Activated CD4-positive, alpha-beta T cell treated with anti-CD3 and anti-CD28 coated beads for 4 hours (primary cell): ENCODE results near the gene RTP5.

ENCODE experiments used
- DNase-seq, 2 donors: peaks; one replicate each; pipeline ENCODE4 v3.0.0-alpha.2; 2020

The RTP5 gene

DNA sequence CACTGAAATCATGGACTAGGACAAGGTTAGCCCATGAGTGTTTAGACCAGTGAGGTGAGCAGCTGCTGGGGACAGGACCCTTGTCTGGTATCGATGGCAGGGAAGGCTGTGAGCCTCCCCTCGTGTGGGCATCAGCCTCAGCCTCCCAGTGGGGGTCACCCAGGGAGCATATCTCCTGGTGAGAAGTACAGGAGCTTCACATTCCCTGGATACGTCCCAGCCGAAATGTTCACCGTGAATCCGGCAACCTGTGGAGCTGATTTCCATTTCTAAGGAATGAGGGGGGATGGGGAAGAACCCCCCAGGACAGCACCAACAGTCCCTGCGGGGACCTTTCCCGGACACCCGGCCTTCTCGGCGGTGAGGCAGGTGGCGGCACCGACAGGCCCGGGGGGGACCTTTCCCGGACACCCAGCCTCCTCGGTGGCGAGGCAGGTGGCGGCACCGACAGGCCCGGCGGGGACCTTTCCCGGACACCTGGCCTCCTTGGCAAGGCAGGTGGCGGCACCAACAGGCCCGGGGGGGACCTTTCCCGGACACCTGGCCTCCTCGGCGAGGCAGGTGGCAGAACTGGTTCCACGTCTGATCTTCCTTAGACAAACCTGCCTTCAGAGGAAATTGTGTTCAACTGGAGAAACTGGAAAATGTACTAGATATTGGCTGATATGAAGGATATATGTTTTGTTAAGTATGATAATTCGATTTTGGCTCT is 21.2 kb downstream of the RTP5 start:
- DNase-seq, result no peak

DNA sequence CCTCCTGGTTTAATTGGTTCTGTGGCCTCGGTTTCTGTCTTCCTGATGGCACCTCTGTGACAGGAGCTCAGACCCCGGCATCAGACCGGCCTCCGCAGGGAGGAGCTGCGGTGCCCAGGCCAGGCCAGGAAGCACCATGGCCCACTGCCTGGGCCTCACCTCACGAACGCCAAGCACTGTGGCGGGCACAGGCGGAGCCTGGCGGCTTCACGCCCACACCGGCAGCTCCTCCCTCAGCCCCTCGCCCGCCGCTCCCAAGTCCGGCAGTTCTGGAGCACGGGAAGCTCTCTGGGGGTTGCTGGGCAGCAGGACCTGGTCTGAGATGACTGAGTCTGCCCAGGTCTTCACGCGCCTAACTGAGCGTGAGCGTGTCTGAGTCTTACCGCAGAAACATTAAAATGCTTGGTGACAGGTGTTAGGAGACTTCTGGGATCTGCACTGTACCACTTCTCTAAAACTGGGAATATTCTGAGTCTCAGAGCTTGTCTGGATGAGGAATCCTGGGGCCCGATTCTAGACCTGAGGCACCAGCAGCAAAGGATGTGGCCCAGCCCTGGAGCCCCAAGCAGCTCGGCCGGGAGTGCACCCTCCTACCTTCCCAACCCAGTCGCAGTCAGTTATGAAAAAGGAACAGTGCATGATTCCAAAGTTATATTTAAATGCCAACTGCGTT is 21.9 kb downstream of the RTP5 start:
- DNase-seq, result no peak

DNA sequence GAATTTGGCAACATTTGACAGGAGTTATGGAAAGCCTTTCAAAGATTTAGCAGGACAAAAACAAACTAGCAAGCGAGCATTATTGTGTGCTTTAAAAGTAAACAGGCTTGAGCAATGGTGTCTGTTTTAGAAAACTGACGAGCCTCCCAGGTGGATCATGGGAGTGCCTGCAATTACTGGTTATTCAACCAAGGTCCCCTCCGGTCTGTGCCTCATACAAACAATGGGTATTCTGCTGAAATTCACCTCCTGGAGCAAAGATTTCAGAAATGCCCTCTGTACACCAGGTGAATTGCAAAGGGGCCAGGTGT is 22.4 kb downstream of the RTP5 start:
- DNase-seq, result no peak

DNA sequence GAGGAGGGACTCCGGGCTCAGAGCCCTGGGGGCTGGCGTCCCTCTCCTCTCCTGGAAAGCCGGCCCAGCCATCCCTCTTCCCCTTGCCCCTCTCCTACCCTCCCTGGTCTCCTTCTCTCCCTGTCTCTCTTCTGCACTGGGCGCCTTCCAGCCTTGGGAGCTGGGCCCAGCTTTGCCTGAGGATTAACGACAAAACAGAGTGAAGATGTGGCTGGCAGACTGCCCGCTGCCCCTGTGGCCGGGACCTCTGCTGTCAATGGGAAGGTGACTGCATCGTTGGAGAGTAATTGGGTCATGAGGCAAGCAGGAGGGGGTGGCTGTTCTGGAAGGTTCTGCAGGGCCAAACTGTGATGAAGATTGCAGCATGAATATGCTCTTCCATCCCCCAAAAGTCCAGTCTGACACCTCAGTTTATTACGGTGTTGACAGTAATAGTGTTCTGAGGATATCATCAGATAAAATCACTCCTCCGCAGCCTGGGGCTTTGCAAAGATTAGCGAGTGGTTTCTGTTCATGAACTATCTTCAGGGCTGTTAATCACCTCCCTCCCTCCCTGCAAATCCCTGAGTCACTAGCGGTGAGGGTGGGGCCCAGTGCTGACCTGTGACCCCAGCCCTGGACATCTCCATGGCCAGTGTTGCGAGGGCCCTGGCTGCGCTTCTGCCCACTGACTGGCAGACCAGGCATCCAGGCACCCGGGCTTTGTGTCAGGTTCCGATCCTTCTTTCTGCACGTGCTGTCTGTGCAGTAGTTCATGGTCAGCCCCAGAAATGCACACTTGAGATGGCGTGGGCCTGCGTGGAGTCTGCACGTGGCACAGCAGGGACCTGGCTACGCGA is 23.0 kb downstream of the RTP5 start:
- no peak for DNase-seq

DNA sequence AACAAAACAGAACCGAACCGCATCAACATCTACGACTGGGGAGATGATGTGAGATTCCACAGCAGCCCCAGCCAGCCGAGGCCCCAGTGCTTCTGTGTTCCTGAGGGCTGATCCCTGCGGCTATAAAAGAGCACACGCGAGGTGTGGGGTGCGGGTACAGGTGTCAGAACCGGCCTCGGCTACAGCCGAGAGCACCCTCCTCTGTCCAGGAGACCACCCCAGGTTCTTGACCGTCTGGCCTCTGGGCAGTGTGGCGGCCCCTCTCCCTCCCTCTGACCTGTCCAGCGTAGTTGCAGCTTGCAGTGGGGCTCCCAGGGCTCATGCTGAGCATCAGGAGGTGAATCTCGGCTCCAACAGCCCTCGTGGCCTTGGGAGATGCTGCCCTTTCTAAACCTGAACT is 23.7 kb downstream of the RTP5 start:
- DNase-seq, result no peak

DNA sequence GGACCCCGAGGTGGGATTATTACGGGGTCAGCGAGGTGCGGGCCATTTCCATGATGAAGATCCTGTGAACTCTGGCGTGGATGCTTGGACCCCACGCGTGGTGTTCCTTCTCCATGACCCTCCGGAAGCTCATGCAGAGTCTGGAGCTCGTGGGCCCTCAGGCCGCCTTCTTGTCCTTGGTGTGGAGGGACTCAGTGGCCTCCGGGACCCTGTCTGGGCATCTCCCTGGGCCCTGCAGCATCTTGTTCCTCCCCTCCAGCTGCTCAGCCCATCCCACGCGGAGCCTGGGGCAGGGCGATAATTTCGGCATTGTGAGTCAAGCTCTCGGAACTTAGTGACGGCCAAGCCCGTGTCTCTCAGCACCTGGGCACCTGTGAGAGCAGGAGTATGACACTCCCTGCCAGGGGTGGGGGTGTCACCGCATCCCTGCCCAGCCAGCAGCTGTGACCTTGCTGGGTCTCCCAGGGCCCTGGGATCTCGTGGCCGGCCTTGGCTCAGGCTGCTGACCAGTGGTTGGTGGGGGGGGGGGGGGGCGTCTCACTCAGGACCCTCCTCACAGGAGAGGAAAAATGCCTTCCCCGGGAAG is 24.6 kb downstream of the RTP5 start:
- DNase-seq, result no peak

DNA sequence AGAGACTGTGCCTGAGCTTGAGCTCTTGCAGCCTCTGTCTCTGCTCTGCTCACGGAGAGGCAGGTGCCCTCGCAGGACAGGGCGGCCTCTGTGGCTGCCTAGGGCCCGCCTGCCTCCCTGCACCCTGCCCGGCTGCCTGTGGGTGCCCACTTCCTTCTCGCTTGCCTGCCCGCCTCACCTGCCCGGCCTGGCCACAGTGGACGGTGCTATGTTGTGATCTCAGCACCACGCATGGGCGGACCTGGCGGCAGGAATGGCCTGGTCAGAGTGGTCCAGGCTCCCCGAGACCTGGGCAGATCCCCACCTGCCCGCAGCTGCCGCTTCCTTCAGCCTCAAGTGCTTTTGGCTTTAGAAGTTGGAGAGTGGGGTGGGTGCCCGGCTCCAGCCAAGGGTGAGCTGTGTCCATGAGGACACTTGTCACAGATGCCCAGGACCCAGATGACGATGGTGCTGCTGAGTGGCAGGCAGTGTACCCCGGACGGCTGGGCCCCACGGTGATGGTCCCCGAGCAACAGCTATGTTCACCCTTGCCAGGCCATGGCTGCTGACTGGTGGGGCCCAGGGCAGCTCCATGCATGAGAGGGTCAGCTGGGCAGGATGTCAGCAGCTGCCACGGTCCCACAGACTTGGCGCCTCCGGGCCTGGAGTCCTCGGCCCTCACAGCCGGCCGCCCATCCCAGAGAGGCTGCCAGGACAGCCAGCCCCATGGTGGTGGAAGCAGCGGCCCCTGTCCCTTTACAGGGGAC is 25.3 kb downstream of the RTP5 start:
- no peak for DNase-seq

DNA sequence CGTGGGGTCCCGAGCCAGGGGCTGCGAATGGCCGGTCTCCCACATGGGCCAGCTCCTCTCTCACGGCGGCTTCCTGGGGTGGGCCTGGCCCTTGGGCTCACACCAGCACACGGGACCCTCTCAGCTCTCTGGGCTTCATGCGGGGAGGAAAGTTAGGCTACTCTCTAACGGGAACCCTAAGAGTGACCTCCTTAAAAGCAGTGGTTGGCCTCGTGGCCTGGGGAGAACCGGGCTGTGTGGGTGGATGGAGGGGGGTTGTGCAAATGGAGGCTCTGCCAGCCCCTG is 25.8 kb downstream of the RTP5 start:
- DNase-seq, result no peak

DNA sequence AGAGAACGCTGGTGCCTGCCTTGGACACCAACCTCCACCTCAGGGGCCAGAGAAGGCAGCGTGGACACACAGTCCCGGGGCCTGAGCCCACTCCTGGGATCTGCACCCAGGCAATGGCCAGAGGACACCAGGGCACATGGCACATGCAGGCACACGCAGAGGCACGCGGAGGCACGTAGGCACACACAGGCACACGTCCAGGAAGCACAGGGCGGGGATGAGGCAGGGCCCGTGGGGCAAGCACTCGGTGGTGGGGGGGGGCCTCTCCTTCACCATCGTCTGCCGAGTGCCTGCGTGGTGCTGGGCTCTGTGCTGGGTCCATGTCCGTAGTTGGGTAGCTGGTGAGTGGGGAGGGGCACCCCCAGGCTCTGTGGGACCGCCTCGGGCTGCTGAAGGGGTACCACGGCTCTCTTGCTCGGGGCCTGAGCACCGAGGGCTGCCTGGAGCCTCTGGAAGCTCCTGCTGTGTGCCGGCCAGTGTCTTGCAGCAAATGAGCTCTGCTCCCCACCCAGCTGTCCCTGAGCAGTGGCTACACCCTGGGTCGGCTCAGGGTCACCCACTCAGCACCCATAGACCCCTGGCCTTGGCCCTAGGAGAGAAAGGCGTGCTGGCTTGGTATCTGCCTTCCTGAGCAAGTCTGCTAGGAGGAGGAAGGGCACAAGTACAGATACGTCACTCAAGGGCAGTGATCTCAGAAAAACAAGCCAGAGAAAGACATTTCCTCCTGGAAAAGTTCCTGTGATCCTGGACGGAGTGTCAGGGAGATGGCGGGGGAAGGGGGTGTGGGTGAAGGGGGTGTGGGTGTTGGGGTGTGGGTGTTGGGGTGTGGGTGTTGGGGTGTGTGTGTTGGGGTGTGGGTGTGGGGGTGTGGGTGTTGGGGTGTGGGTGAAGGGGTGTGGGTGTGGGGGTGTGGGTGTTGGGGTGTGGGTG is 26.4 kb downstream of the RTP5 start:
- peak in 1 of 2 donors; percentile 43 for DNase-seq

DNA sequence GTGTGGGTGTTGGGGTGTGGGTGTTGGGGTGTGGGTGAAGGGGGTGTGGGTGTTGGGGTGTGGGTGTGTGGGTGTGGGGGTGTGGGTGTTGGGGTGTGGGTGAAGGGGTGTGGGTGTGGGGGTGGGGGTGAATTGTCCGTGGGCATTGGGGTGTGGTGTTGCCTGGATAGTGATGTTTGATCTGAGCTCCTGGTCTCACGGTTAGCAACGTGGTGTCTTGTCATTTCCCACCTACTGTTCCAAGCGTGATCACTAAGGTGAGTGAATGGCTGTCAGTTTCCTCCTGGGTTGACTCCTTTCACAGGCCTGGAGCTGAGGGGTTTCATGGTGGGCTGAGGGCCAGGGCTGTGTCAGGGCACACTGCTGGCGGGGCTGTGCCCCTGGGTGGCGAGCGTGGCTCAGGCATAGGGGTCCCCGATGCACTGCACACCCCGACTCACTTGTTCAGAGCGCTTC is 27.2 kb downstream of the RTP5 start:
- no peak for DNase-seq

DNA sequence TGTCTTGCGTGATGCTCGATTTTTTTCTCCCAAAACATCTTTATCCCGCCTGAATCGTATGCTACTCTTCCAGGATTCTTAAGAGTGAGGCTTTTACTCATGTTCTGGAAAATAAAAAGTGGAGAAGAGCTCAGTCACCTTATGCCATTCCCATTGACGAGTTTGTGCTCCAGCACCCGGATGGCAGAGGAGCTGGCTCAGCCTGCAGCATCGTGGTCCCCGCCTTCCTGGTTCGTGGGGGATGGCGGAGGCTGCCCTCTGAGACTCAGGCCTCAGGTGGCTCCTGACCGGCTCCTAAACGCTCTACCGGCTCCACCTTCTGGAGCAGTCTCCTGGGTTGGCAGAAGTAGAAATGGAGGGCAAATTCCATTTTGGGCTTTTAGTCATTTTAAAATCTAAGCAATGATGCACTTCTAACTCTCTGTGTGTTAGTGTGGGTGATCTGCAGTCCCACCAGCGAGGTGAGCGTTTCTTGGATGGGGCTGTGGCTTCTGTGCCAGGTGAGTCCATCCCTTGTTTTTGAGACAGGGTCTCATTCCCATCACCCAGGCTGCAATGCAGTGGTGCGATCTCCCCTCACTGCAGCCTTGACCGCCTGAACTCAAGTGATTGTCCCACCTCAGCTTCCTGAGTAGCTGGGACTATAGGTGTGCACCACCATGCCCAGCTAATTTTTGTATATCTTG is 27.8 kb downstream of the RTP5 start:
- DNase-seq, result no peak

DNA sequence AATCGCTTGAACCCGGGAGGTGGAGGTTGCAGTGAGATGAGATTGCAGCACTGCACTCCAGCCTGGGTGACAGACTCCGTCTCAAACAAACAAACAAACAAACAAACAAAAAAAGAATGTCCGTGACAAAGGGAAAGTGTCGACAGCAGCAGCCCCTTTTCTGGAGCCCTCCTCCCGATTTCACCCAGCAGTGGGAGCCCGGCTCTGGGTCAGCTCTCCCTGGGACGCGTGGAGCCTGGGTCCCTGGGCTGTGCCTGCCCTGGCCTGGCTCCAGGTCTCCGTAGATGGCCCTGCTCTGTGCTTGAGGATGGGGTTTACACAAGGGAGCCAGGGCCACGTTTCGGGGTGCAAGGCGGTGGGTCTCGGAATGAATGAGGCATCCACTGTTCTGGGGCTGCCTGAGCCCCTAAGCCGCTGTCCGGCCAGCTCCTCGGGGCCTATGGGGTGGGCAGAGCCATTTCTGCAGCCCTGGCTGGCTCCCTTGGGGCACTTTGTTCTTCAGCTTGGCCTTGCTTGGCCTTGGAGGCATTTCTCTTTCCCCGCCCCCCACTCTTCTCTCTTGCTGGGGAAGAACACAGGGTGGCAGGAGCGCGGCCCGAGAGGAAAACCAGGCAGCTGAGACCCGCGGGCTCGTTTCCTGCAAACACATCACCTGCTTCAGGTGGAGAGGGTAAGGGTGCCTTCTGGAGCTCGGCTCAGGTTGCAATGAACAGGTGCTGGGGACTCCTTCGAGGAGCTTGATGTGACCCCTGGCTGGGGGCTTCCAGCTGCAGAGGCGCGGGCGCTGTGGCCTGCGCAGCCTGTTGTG is 29.1 kb downstream of the RTP5 start:
- DNase-seq, result no peak

DNA sequence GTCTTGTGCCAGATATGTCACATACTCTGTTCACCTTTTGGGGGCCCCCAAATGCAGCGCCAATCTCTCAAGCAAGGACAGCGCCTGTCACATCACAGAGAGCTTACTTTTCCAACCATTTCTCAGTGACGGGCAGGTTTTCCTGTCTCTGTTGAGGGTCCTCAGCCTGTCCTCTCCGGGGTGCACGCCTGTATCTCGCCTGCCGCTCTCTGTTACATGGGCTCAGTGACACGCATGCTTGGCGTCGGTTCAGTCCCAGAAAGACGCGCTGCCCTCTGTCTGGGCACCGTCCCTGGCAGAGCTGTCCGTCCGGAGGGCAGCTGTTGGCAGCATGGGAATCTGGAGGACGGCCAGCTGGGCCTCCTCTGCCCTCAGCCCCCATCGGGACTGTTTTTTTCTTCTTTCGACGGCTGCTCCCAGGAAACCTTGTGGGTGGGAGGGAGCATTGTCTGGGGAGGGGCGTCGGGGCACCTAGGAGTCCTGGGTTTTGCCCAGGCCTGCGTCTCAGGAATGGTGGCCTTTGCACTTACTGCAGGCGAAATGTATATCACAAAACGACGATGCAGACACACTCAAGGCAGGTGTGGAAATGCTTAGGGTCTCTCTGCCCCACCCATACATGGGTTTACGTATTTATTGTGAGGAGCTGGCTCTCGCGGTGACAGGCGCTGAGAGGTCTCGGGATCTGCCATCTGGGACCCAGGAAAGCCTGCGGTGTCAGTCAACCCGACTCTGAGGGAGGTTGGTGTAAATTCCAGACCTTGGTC is 30.9 kb downstream of the RTP5 start:
- DNase-seq, result no peak

DNA sequence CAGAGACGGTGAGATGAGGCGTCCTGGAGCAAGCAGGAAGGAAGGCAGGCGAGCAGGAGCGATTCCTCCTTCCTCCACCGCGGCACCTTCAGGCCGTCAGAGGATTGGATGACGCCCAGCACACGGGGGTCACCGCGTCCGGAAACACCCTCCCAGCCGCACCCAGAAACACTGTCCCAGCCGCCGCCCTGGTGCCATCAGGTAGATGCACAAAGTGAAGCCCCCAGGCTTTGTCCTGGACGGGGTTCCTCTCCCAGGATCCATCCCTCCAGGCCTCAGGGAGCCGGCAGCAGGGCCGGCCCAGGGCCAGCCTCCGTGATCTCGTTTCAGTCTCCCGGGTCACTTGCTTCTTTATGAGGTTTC is 31.5 kb downstream of the RTP5 start:
- DNase-seq, result no peak

DNA sequence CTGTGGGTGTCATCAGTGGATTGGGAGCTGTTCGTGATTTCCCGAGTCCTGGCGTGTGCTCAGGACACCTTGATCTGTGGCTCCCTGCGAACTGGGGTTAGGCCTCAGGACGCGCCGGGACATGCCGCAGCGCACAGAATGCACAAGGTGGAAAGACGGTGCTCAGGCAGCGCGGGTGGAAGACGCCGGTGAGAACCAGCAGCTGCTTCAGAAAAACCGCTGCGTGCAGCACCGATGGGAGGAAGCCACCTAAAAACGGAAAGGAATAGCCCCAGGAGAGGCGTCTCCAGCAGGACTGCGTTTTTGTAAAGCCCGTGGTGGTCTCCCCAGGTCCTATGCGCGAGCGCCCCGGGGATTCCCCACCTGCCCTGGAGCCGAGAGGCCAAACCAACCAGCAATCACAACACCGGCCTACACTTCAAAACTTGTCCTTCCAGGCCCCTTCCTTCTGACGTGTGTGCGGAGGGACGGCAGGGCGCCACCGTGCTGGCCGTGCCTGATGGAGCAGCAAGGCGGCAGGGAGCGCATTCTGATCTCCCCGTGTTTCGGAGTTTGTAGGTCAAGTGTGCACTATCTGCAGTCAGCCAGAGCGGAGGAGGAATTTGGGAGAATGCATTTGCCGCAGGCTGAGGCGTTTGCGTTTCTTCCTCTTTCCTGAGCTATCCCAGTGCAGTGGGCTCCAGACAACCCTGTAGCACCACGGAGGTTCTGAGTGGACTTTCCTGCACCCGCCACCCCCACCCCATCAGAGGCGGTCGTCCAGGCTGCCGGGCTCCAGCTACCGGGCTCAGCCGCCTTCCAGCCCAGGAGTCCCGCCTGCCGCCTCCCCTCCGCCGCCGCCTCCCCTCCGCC is 32.2 kb downstream of the RTP5 start:
- no peak for DNase-seq

DNA sequence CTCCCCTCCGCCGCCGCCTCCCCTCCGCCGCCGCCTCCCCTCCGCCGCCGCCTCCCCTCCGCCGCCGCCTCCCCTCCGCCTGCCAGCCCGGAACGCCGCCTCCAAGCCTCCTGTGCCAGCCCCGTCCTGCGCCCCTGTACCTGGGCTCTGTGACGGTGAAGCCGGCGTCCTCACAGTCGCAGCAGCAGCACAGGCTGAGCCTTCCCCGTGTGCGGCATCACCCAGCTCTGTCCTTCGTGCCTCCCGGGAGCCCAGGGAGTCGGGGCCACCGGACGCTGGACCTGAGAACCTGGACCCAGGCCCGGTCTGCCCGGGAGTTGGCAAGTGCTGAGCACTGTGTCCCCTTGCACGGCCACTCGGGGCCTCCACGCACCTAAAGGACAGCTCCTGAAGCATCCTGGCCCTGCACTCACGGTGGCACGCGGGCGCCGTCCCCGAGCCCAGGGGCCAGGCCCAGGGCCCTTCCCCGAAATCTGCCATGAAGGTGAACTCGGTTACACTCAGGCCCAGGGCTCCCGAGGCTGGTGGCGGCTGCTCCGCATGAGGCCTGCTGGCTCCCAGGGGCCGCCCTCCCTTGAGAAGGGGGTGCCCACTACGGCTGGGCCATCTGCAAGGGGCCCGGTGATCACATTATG is 32.9 kb downstream of the RTP5 start:
- DNase-seq, result no peak

DNA sequence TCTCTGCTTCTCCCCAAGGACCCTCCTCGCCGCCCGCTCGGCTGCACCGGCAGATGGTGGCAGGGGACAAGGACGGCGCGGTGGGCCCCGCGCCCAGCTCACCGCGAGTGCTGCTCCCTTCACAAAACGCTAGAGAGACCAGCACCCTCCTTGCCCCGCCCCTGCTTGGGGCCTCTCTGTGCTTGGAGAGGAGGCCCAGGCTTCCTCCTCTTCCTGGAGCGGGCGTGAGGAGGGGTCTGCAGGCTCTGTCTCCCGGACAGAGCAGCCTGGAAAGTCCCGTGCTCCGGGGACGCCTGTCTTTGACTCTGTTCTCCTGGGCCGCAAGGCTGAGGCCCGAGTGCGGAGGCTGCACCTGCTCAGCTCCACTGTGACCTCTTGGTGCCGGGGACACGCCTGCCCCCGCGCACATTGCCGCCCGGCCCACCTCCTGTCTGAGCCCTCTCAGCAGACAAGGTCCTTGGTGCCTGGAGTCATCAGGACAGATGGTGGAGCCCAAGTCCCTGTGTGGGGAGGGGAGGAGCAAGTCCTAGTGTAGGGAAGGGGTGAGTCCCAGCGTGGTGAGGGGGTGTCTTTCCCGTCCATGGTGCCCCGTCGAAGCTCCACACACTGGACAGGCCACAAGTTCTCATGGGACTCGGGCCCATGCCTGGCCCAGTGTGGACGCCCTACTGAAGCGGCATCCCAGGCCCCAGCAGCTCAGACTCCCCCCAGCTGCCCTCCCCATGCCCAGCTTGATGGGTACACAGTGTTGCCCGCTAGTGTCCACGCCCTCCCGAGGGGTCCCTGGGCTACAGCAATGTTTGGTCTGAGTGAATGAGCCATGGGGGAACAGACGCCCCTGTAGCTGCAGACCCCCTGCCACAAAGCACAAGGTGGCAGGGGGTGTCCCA is 33.8 kb downstream of the RTP5 start:
- no peak for DNase-seq
